IPS-18a (cell line): Measurements from ENCODE around the gene MAP4K3.

Source experiments
- H3K27ac ChIP-seq: one replicate; pipeline ENCODE4 v1.5.1; 2013; ENCODE audit warnings: low read length
- H3K27me3 ChIP-seq: one replicate; pipeline ENCODE4 v1.6.1; 2013; ENCODE audit warnings: mild to moderate bottlenecking, low read length; ENCODE audit not compliant: control insufficient read depth, insufficient read depth
- H3K36me3 ChIP-seq: one replicate; pipeline ENCODE4 v1.6.1; 2013; ENCODE audit warnings: low read depth, low read length; ENCODE audit not compliant: control insufficient read depth
- H3K4me1 ChIP-seq: one replicate; pipeline ENCODE4 v1.6.1; 2013; ENCODE audit warnings: low read depth, low read length; ENCODE audit not compliant: control insufficient read depth
- H3K4me3 ChIP-seq: one replicate; pipeline ENCODE4 v1.5.1; 2013; ENCODE audit warnings: low read length
- H3K9ac ChIP-seq: one replicate; pipeline ENCODE4 v1.6.1; 2013; ENCODE audit warnings: mild to moderate bottlenecking, low read length, moderate library complexity
- H3K9me3 ChIP-seq: one replicate; pipeline ENCODE4 v1.6.1; 2013; ENCODE audit warnings: low read depth, low read length; ENCODE audit not compliant: control insufficient read depth

MAP4K3 gene

GRCh38 chr2:39437522-39438296 lies 624 bp upstream of the MAP4K3 start:
- Histone ChIP-seq H3K9ac (peak overlapping the region; percentile 82), H3K9me3 (no peaks in the 10 kb centered on the region), H3K4me3 (peak overlapping the region; percentile 94), H3K4me1 (peaks cover 25% of the 10 kb centered on the region), H3K27ac (no peak overlapping the region), H3K27me3 (no peaks in the 10 kb centered on the region), H3K36me3 (no peaks in the 10 kb centered on the region)

GRCh38 chr2:39435741-39436591 lies 1.1 kb downstream of the MAP4K3 start:
- no peaks in the 10 kb centered on the region for H3K27me3 ChIP-seq
- peak overlapping the region; percentile 82 for H3K9ac ChIP-seq
- H3K9me3 ChIP-seq, result no peaks in the 10 kb centered on the region
- no peaks in the 10 kb centered on the region for H3K36me3 ChIP-seq
- peak overlapping the region; percentile 94 for H3K4me3 ChIP-seq
- H3K4me1 ChIP-seq, result peaks cover 39% of the 10 kb centered on the region
- peak overlapping the region; percentile 3 for H3K27ac ChIP-seq

DNA sequence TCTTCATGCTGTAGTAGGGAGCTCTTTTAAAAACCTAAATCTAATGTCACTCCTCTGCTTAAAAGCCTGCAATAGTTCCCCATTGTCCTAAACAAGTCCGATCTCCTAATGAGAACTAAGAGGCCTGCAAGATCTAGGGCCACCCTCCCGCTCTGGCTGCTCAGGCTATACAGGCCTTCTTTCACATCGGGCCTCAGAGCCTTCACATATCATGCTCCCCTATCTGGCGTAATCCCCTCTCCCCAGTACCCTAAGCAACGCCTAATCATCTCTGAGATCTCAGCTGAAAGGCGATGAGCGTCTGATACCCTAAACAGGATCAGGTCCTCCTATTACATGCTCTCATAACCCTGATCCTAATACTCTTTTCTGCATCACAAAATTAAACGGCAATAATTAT lies 1.9 kb downstream of the MAP4K3 start:
- peaks cover 44% of the 10 kb centered on the region for H3K4me1 ChIP-seq

DNA sequence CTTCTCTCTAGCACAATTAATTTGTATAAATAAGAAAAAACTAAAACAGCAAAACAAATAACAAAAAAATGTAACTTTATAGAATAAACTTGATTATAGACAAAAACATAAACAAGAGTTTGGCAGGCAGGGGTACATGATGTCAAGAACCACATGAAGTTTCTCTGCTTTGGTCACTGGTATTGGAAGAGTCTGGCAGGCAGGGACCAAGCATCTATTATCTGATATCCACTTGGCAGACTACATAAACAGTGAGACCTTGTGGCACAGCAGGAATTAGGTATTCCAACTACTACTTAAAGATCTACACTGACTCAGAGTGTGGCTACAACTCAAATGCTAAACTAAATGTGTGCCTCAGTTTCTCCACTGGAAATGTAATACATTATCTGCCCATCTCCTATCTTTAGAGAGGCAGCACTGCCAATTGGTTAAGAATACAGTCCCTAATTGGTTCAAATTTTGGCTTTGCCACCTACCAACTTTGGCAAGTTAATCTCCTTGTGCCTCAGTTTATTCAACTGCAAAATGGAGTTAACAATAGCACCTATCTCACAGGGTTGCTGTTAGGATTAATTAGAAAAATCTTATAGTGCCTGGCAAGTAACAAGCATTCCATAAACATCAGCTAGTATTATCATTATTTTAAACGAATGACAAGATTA lies 2.7 kb downstream of the MAP4K3 start:
- peak overlapping the region; percentile 94 for H3K4me3 ChIP-seq
- no peaks in the 10 kb centered on the region for H3K27me3 ChIP-seq
- no peak overlapping the region for H3K9ac ChIP-seq
- no peaks in the 10 kb centered on the region for H3K36me3 ChIP-seq
- H3K4me1 ChIP-seq, result peaks cover 41% of the 10 kb centered on the region
- no peaks in the 10 kb centered on the region for H3K9me3 ChIP-seq
- no peak overlapping the region for H3K27ac ChIP-seq

More for the DNA sequence above, 1.9 kb downstream of the MAP4K3 start:
- H3K27ac ChIP-seq, result no peak overlapping the region
- peak overlapping the region; percentile 8 for H3K9ac ChIP-seq
- H3K9me3 ChIP-seq, result no peaks in the 10 kb centered on the region
- no peaks in the 10 kb centered on the region for H3K27me3 ChIP-seq
- no peaks in the 10 kb centered on the region for H3K36me3 ChIP-seq
- peak overlapping the region; percentile 94 for H3K4me3 ChIP-seq

GRCh38 chr2:39433586-39434195 lies 3.4 kb downstream of the MAP4K3 start:
- Histone ChIP-seq H3K4me3 (no peak overlapping the region), H3K4me1 (peaks cover 41% of the 10 kb centered on the region), H3K36me3 (no peaks in the 10 kb centered on the region), H3K27me3 (no peaks in the 10 kb centered on the region), H3K9ac (no peak overlapping the region), H3K27ac (no peak overlapping the region), H3K9me3 (no peaks in the 10 kb centered on the region)

GRCh38 chr2:39432701-39433100 lies 4.4 kb downstream of the MAP4K3 start:
- H3K36me3 ChIP-seq, result no peaks in the 10 kb centered on the region
- peaks cover 37% of the 10 kb centered on the region for H3K4me1 ChIP-seq
- H3K9me3 ChIP-seq, result no peaks in the 10 kb centered on the region
- no peaks in the 10 kb centered on the region for H3K27me3 ChIP-seq
- no peak overlapping the region for H3K27ac ChIP-seq
- H3K9ac ChIP-seq, result no peak overlapping the region
- H3K4me3 ChIP-seq, result no peak overlapping the region

DNA sequence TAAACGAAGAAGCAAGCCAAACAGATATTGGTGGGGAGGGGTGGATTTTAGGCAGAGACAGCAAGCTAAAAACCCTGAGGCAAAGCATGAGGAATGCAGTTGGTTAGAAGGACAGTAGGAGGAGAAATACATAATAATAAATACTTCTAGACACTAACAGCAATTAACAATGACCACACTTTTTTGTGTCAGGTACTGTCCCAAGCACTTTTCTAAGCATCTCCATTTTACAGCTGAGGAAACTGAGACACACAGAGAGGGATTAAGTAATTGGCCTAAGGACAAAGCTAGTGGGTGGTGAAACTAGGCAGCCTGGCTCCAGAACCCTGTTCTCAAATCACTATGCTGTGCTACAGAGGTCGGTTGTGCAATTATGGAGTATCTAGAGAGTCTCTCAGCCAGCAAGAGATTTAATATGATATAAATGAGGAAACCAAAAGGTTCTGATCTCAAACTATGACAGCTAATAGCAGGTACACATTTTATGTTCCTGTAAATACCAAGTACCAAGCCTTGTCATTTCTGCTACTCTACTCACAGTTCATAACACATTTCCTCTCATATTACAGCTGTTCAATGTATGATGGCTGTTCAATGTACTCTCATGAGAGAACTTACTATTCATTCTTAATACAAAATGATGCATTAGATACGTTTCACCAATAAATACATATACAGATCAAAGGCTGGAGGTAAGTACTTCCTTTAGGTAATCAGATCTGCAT lies 5.3 kb downstream of the MAP4K3 start:
- H3K4me1 ChIP-seq, result peaks cover 46% of the 10 kb centered on the region
- no peak overlapping the region for H3K4me3 ChIP-seq
- H3K36me3 ChIP-seq, result no peaks in the 10 kb centered on the region
- no peaks in the 10 kb centered on the region for H3K27me3 ChIP-seq
- no peak overlapping the region for H3K27ac ChIP-seq
- no peaks in the 10 kb centered on the region for H3K9me3 ChIP-seq
- no peak overlapping the region for H3K9ac ChIP-seq

- Histone ChIP-seq H3K27me3 (no peaks in the 10 kb centered on the region), H3K4me3 (no peak overlapping the region), H3K9ac (no peak overlapping the region), H3K4me1 (peaks cover 46% of the 10 kb centered on the region), H3K9me3 (no peaks in the 10 kb centered on the region), H3K36me3 (no peaks in the 10 kb centered on the region), H3K27ac (no peak overlapping the region)
Observed at GRCh38 chr2:39429746-39430145, 7.3 kb downstream of the MAP4K3 start.

DNA sequence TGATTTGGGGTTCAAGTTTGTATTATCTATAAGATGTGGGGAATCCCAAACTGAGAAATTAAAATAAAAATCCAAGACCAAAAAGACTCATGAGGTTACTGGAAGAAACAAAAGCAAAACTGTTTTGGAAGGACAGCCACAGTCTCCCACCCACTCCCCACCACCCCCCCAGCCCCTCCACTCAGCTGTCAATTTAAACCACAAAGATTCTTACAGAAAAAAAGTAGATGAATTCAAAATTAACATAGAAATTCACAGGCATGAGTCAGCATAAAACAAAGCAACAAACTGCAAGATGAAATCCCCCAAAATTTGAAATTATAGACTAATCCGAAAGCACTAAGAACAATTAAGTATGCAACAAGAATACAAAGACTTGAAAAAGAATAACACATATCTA lies 12.1 kb downstream of the MAP4K3 start:
- peaks cover 27% of the 10 kb centered on the region for H3K4me1 ChIP-seq
- no peaks in the 10 kb centered on the region for H3K36me3 ChIP-seq
- H3K27me3 ChIP-seq, result no peaks in the 10 kb centered on the region
- H3K27ac ChIP-seq, result no peak overlapping the region
- no peak overlapping the region for H3K4me3 ChIP-seq
- H3K9ac ChIP-seq, result no peak overlapping the region
- H3K9me3 ChIP-seq, result no peaks in the 10 kb centered on the region

GRCh38 chr2:39422700-39423099 lies 14.4 kb downstream of the MAP4K3 start:
- Histone ChIP-seq H3K9me3 (no peaks in the 10 kb centered on the region), H3K27me3 (no peaks in the 10 kb centered on the region), H3K4me3 (no peak overlapping the region), H3K4me1 (peaks cover 26% of the 10 kb centered on the region), H3K36me3 (no peaks in the 10 kb centered on the region), H3K9ac (no peak overlapping the region), H3K27ac (no peak overlapping the region)

DNA sequence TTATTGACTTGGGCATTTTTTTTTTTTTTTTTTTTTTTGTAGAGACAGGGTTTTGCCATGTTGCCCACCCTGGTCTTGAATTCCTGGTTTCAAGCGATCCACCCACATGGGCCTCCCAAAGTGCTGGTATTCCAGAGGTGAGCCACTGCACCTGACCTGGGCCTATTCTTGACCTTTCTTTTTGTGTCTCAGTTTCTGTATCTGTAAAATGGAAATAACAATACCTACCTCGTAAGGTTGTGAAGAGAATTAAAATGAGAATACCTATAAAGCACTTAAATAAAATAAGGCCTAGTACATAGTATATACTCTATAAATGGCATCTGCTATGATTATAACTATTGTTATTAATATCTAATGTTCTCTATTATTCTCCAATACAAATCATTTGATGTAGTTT lies 15.7 kb downstream of the MAP4K3 start:
- peaks cover 14% of the 10 kb centered on the region for H3K4me1 ChIP-seq
- H3K36me3 ChIP-seq, result no peaks in the 10 kb centered on the region
- H3K27ac ChIP-seq, result no peak overlapping the region
- H3K9me3 ChIP-seq, result no peaks in the 10 kb centered on the region
- H3K27me3 ChIP-seq, result no peaks in the 10 kb centered on the region
- H3K9ac ChIP-seq, result no peak overlapping the region
- no peak overlapping the region for H3K4me3 ChIP-seq
